GM15510 (cell line): Measurements from ENCODE around the gene ZNF740.

Source experiments
- POLR2A ChIP-seq: IDR thresholded peaks from 3 replicates; pipeline ENCODE4 v1.6.1; 2011; ENCODE audit warnings: borderline replicate concordance; ENCODE audit not compliant: insufficient read length; ENCODE audit errors: extremely low read depth

ZNF740 gene

GRCh38 chr12:53198486-53199110, 18.1 kb downstream of the ZNF740 start:
- TF ChIP-seq POLR2A: no peak

- TF ChIP-seq POLR2A: no peak
These were observed 19.2 kb downstream of the ZNF740 start for GRCh38 chr12:53199700-53200099.

- no peak for TF ChIP-seq POLR2A
These were observed 19.6 kb downstream of the ZNF740 start for GRCh38 chr12:53200107-53200457.

GRCh38 chr12:53200458-53201176, 20.1 kb downstream of the ZNF740 start:
- TF ChIP-seq POLR2A: no peak

- TF ChIP-seq POLR2A: no peak
These were observed 20.6 kb downstream of the ZNF740 start for GRCh38 chr12:53201177-53201541.

GRCh38 chr12:53201639-53202038, 21.1 kb downstream of the ZNF740 start:
- TF ChIP-seq POLR2A: no peak

- no peak for TF ChIP-seq POLR2A
These were observed 23.8 kb downstream of the ZNF740 start for GRCh38 chr12:53204351-53204750.

- peak; percentile 68 for TF ChIP-seq POLR2A
These were observed 25.4 kb downstream of the ZNF740 start for GRCh38 chr12:53205747-53206419.

- TF ChIP-seq POLR2A: peak; percentile 97
These were observed 26.5 kb downstream of the ZNF740 start, which contains the start of gene ITGB7 for GRCh38 chr12:53207042-53207441. Gene ITGB7 (minus strand): TSS chr12:53207251. CDS start chr12:53200443, 6,808 bp downstream.

- TF ChIP-seq POLR2A: no peak
These were observed 27.9 kb downstream of the ZNF740 start for GRCh38 chr12:53208435-53208834.

- TF ChIP-seq POLR2A: no peak
These were observed 28.4 kb downstream of the ZNF740 start for GRCh38 chr12:53208877-53209463.

GRCh38 chr12:53210843-53211242, 30.3 kb downstream of the ZNF740 start:
- TF ChIP-seq POLR2A: no peak

GRCh38 chr12:53211476-53212381, 31.2 kb downstream of the ZNF740 start:
- no peak for TF ChIP-seq POLR2A

- no peak for TF ChIP-seq POLR2A
These were observed 32.4 kb downstream of the ZNF740 start for GRCh38 chr12:53212931-53213330.
